Peyer's patch (tissue), 4 donors: ENCODE data around the gene CUBN.

Experiments
- CTCF ChIP-seq, 6 experiments: fragments of 450-650 bp in 4 of 6; fragments of 200-600 bp in 2 of 6; sonication (generic) in 1 of 6; IDR thresholded peaks; one replicate each; pipeline ENCODE4 v1.5.1; 2017 to 2019; ENCODE audit warnings: antibody characterized with exemption in 6 of 6, mild to moderate bottlenecking in 3 of 6, moderate library complexity in 1 of 6
- POLR2A ChIP-seq, 2 donors: fragments of 450-650 bp; IDR thresholded peaks; one replicate each; pipeline ENCODE4 v1.5.1; 2017; ENCODE audit warnings: antibody characterized with exemption in 2 of 2, mild to moderate bottlenecking in 2 of 2, moderate library complexity in 2 of 2

- no peak for TF ChIP-seq CTCF (IDR thresholded peaks at IDR 0.05)
- TF ChIP-seq POLR2A (IDR thresholded peaks at IDR 0.05), result no peak
Measured at GRCh38 chr10:17074541-17074847, 55.1 kb downstream of the CUBN start.
